Uterus (tissue), 2 donors: Measurements from ENCODE around the gene PLP2.

Source experiments
- POLR2A ChIP-seq, 2 donors: fragments of 450-650 bp; IDR thresholded peaks; one replicate each; pipeline ENCODE4 v1.6.1; 2016; ENCODE audit warnings: antibody characterized with exemption in 2 of 2, mild to moderate bottlenecking in 1 of 2, moderate library complexity in 1 of 2
- TF ChIP-seq, protein P1 (sequence below), 4 experiments: fragments of 200-600 bp in 2 of 4; fragments of 450-650 bp in 2 of 4; sonication (generic) in 2 of 4; IDR thresholded peaks; one replicate each; pipeline ENCODE4 v1.5.1; 2016 to 2019; ENCODE audit warnings: antibody characterized with exemption in 4 of 4, mild to moderate bottlenecking in 2 of 4, moderate library complexity in 1 of 4

- TF ChIP-seq, protein P1, sequence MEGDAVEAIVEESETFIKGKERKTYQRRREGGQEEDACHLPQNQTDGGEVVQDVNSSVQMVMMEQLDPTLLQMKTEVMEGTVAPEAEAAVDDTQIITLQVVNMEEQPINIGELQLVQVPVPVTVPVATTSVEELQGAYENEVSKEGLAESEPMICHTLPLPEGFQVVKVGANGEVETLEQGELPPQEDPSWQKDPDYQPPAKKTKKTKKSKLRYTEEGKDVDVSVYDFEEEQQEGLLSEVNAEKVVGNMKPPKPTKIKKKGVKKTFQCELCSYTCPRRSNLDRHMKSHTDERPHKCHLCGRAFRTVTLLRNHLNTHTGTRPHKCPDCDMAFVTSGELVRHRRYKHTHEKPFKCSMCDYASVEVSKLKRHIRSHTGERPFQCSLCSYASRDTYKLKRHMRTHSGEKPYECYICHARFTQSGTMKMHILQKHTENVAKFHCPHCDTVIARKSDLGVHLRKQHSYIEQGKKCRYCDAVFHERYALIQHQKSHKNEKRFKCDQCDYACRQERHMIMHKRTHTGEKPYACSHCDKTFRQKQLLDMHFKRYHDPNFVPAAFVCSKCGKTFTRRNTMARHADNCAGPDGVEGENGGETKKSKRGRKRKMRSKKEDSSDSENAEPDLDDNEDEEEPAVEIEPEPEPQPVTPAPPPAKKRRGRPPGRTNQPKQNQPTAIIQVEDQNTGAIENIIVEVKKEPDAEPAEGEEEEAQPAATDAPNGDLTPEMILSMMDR (IDR thresholded peaks at IDR 0.05), result peak; percentile 38 to 93 (median 84)
- TF ChIP-seq POLR2A (IDR thresholded peaks at IDR 0.05), result peak; percentile 28 to 74
These were observed 15.5 kb upstream of the PLP2 start for GRCh38 chrX:49155900-49156837.
